ENCODE measurements around the gene TRIM9. TPM values are rescaled to one million over a fixed set of nuclear protein-coding genes. Genes with fewer than 3 reads are reported as not detected.

The TRIM9 gene
- total and polyA plus RNA-seq, 2 donors (not counting 3 experiments of a cell fraction or from before 2014, with no cell fraction given): not detected

GRCh38 chr14:51097287-51097686, 2.4 kb upstream of the TRIM9 start:
- H3K9me1 ChIP-seq (replicated peaks; ENCODE audit: control insufficient read depth, extremely low read depth, insufficient read depth, low read length): no peaks in the 10 kb centered on the region

More at GRCh38 chr14:51097287-51097686, 2.4 kb upstream of the TRIM9 start:
- TF ChIP-seq POLR2A (IDR thresholded peaks at IDR 0.05; ENCODE audit: low read depth, low read length): no peak
- TF ChIP-seq POLR2AphosphoS5 (IDR thresholded peaks at IDR 0.05; ENCODE audit: insufficient read depth, low read depth, low read length): no peak
- no peak for TF ChIP-seq JUN (IDR thresholded peaks at IDR 0.05; ENCODE audit: borderline replicate concordance, insufficient read depth, insufficient read length, low read depth)
- TF ChIP-seq EZH2 (IDR thresholded peaks at IDR 0.05; ENCODE audit: borderline replicate concordance, low read depth, low read length, severe bottlenecking): no peak
- no peak for TF ChIP-seq FOS (IDR thresholded peaks at IDR 0.05; ENCODE audit: borderline replicate concordance, insufficient read depth, low read length)
- no peak for TF ChIP-seq CTCF (IDR thresholded peaks at IDR 0.05; ENCODE audit: extremely low read depth in 1 of 2, insufficient read depth in 1 of 2, low read depth in 1 of 2, low read length in 2 of 2)
- no peak for TF ChIP-seq MAX (IDR thresholded peaks at IDR 0.05; ENCODE audit: insufficient read depth, insufficient read length)
- TF ChIP-seq MYC (IDR thresholded peaks at IDR 0.05; ENCODE audit: low read depth, low read length): no peak
- DNase-seq (ENCODE audit: low read depth, low spot score): no peak
- FAIRE-seq: no peak
- Histone ChIP-seq H3K79me2 (ENCODE audit: control insufficient read depth, insufficient read depth, low read length) (no peaks in the 10 kb centered on the region), H3K27ac (ENCODE audit: insufficient read depth, low read depth, low read length) (no peak overlapping the region), H3K4me1 (ENCODE audit: control insufficient read depth, extremely low read depth, insufficient read depth, low read length) (peaks cover 10% of the 10 kb centered on the region), H3K36me3 (ENCODE audit: control insufficient read depth in 2 of 2, extremely low read depth in 1 of 2, insufficient read depth in 2 of 2, low read length in 2 of 2) (no peaks in the 10 kb centered on the region), H2AFZ (ENCODE audit: low read depth, low read length) (no peak overlapping the region), H3K9ac (replicated peaks; ENCODE audit: extremely low read depth, insufficient read depth, low read length) (no peak overlapping the region), H3K4me2 (ENCODE audit: insufficient read depth, low read length) (no peak overlapping the region), H4K20me1 (replicated peaks; ENCODE audit: control insufficient read depth, extremely low read depth, insufficient read depth, low read length) (no peaks in the 10 kb centered on the region), H3K9me3 (replicated peaks; ENCODE audit: control insufficient read depth, insufficient read depth, low read length) (no peaks in the 10 kb centered on the region), H3K4me3 (replicated peaks in 1 of 3; ENCODE audit: insufficient read depth in 1 of 3, low read depth in 1 of 3, low read length in 3 of 3) (no peak overlapping the region), H3K27me3 (ENCODE audit: control insufficient read depth in 2 of 2, insufficient read depth in 2 of 2, low read length in 2 of 2) (peaks cover 24 to 54% of the 10 kb centered on the region in 2 experiments)
- ChIA-PET POLR2A (no interaction called here), CTCF (no interaction called here)
- no TSS peak for BruUV-seq (replicated peaks)
- dilution Hi-C loops (cut with MboI; ENCODE audit: extremely low pct_ligation_motif_present, low sequenced_read_pairs) (no loop called here), intact Hi-C loops (cut with micrococcal nuclease) (loop anchor here (5.0 kb wide), 1 partner anchor 140 kb away; no protein-coding TSS in a partner anchor)

Measured in endothelial cell of umbilical vein (primary cell).